Prostate gland (tissue), 2 donors: ENCODE measurements around the gene NR5A1.

Source experiments
- CTCF ChIP-seq, 4 experiments: fragments of 200-600 bp in 2 of 4; fragments of 450-650 bp in 2 of 4; sonication (generic) in 2 of 4; IDR thresholded peaks; 1 replicate in 3 of 4; 2 replicates in 1 of 4; pipeline ENCODE4 v1.5.1; 2016 to 2019; ENCODE audit warnings: antibody characterized with exemption in 4 of 4, mild to moderate bottlenecking in 2 of 4, moderate library complexity in 2 of 4
- POLR2A ChIP-seq: fragments of 450-650 bp; IDR thresholded peaks from one replicate; pipeline ENCODE4 v1.6.1; 2016; ENCODE audit warnings: antibody characterized with exemption, mild to moderate bottlenecking

- TF ChIP-seq POLR2A (no peak), CTCF (IDR thresholded peaks at IDR 0.05) (no peak)
Observed at GRCh38 chr9:124438091-124438490, 69.1 kb downstream of the NR5A1 start.
